ENCODE results near the gene MAML3.

MAML3 gene

GRCh38 chr4:139799615-139800014 lies 354.4 kb downstream of the MAML3 start:
- TF ChIP-seq REST (IDR thresholded peaks at IDR 0.05; ENCODE audit: low read depth) (no peak), TAF1 (IDR thresholded peaks at IDR 0.05; ENCODE audit: low read depth) (no peak), USF1 (IDR thresholded peaks at IDR 0.05) (no peak), YY1 (IDR thresholded peaks at IDR 0.05; ENCODE audit: low read depth) (no peak), EGR1 (IDR thresholded peaks at IDR 0.05) (no peak), NFIC (IDR thresholded peaks at IDR 0.05) (no peak), TCF12 (IDR thresholded peaks at IDR 0.05; ENCODE audit: low read depth) (no peak), EP300 (IDR thresholded peaks at IDR 0.05; ENCODE audit: borderline replicate concordance) (no peak), RAD21 (IDR thresholded peaks at IDR 0.05; ENCODE audit: low read depth) (no peak), CREB1 (IDR thresholded peaks at IDR 0.05; ENCODE audit: low read depth) (no peak), CEBPB (IDR thresholded peaks at IDR 0.05) (no peak), MAX (IDR thresholded peaks at IDR 0.05) (no peak)

- TF ChIP-seq CEBPB (IDR thresholded peaks at IDR 0.05) (no peak), TCF12 (IDR thresholded peaks at IDR 0.05; ENCODE audit: low read depth) (no peak), REST (IDR thresholded peaks at IDR 0.05; ENCODE audit: low read depth) (no peak), TAF1 (IDR thresholded peaks at IDR 0.05; ENCODE audit: low read depth) (no peak), FOXM1 (IDR thresholded peaks at IDR 0.05; ENCODE audit: borderline replicate concordance, low read depth) (no peak), TEAD4 (IDR thresholded peaks at IDR 0.05) (no peak), CREB1 (IDR thresholded peaks at IDR 0.05; ENCODE audit: low read depth) (no peak), USF1 (IDR thresholded peaks at IDR 0.05) (no peak), RAD21 (IDR thresholded peaks at IDR 0.05; ENCODE audit: low read depth) (no peak), ZBTB7A (IDR thresholded peaks at IDR 0.05; ENCODE audit: low read depth) (no peak), MAX (IDR thresholded peaks at IDR 0.05) (no peak), EGR1 (IDR thresholded peaks at IDR 0.05) (no peak), NFIC (IDR thresholded peaks at IDR 0.05) (no peak), EP300 (IDR thresholded peaks at IDR 0.05; ENCODE audit: borderline replicate concordance) (no peak), YY1 (IDR thresholded peaks at IDR 0.05; ENCODE audit: low read depth) (no peak)
These were observed 355.5 kb downstream of the MAML3 start for GRCh38 chr4:139798456-139798855.

- TF ChIP-seq FOXM1 (IDR thresholded peaks at IDR 0.05; ENCODE audit: borderline replicate concordance, low read depth): no peak
- no peak for TF ChIP-seq CEBPB (IDR thresholded peaks at IDR 0.05)
- no peak for TF ChIP-seq TCF12 (IDR thresholded peaks at IDR 0.05; ENCODE audit: low read depth)
- TF ChIP-seq MAX (IDR thresholded peaks at IDR 0.05): no peak
- TF ChIP-seq USF1 (IDR thresholded peaks at IDR 0.05): no peak
- TF ChIP-seq EGR1 (IDR thresholded peaks at IDR 0.05): no peak
- no peak for TF ChIP-seq TEAD4 (IDR thresholded peaks at IDR 0.05)
- no peak for TF ChIP-seq CREB1 (IDR thresholded peaks at IDR 0.05; ENCODE audit: low read depth)
- TF ChIP-seq TAF1 (IDR thresholded peaks at IDR 0.05; ENCODE audit: low read depth): no peak
- TF ChIP-seq EP300 (IDR thresholded peaks at IDR 0.05; ENCODE audit: borderline replicate concordance): no peak
- no peak for TF ChIP-seq RAD21 (IDR thresholded peaks at IDR 0.05; ENCODE audit: low read depth)
- TF ChIP-seq REST (IDR thresholded peaks at IDR 0.05; ENCODE audit: low read depth): no peak
- no peak for TF ChIP-seq ZBTB7A (IDR thresholded peaks at IDR 0.05; ENCODE audit: low read depth)
- no peak for TF ChIP-seq YY1 (IDR thresholded peaks at IDR 0.05; ENCODE audit: low read depth)
- TF ChIP-seq NFIC (IDR thresholded peaks at IDR 0.05): no peak
These were observed 356.7 kb downstream of the MAML3 start for GRCh38 chr4:139797287-139797686.

All from Ishikawa (cell line).